RWPE2 (cell line): ENCODE data around the gene RPP30.
A peak's percentile ranks its signal among the peaks of the same experiment; 100 is the strongest.

Experiments
- ATAC-seq: fragments of 200-7000 bp; cut with Tn5 transposase; 3 replicates; pipeline ENCODE4 v1.9.1; 2021; ENCODE audit warnings: low read depth
- DNase-seq: peaks from one replicate; pipeline ENCODE4 v3.0.0-alpha.2; 2020; ENCODE audit warnings: low spot score
- H3K27ac ChIP-seq: fragments of 450-650 bp; 2 replicates; pipeline ENCODE4 v1.5.1; 2017; ENCODE audit warnings: mild to moderate bottlenecking; ENCODE audit not compliant: poor library complexity, severe bottlenecking
- H3K27me3 ChIP-seq: fragments of 250-450 bp; sonication (Bioruptor Pico); 2 replicates; pipeline ENCODE4 v1.5.1; 2021; ENCODE audit warnings: mild to moderate bottlenecking, moderate library complexity; ENCODE audit not compliant: insufficient read depth, poor library complexity, severe bottlenecking
- H3K36me3 ChIP-seq: fragments of 250-450 bp; sonication (Bioruptor Pico); 2 replicates; pipeline ENCODE4 v1.5.1; 2020; ENCODE audit warnings: low read depth, mild to moderate bottlenecking, moderate library complexity
- H3K4me1 ChIP-seq: fragments of 250-450 bp; sonication (Bioruptor Pico); 2 replicates; pipeline ENCODE4 v1.5.1; 2021; ENCODE audit warnings: mild to moderate bottlenecking, moderate library complexity; ENCODE audit not compliant: insufficient read depth, poor library complexity, severe bottlenecking
- H3K4me3 ChIP-seq: fragments of 250-450 bp; sonication (Bioruptor Pico); 2 replicates; pipeline ENCODE4 v1.5.1; 2021; ENCODE audit warnings: mild to moderate bottlenecking, moderate library complexity; ENCODE audit not compliant: severe bottlenecking
- H3K9me3 ChIP-seq: fragments of 250-450 bp; sonication (Bioruptor Pico); 2 replicates; pipeline ENCODE4 v1.5.1; 2021; ENCODE audit warnings: mild to moderate bottlenecking, moderate library complexity; ENCODE audit not compliant: severe bottlenecking
- CTCF ChIP-seq: fragments of 450-650 bp; IDR thresholded peaks from one replicate; pipeline ENCODE4 v1.5.1; 2017; ENCODE audit warnings: mild to moderate bottlenecking, moderate library complexity; ENCODE audit not compliant: poor library complexity, severe bottlenecking

Gene RPP30

GRCh38 chr10:90911133-90912051 is 39.6 kb downstream of the RPP30 start:
- DNase-seq, result no peak
- TF ChIP-seq CTCF, result peak; percentile 87
- no peaks in the 10 kb centered on the region for H3K27me3 ChIP-seq
- ATAC-seq, result peak; percentile 66
- H3K4me3 ChIP-seq, result no peak overlapping the region
- no peak overlapping the region for H3K27ac ChIP-seq
- H3K4me1 ChIP-seq, result peaks cover 6% of the 10 kb centered on the region
- H3K36me3 ChIP-seq, result no peaks in the 10 kb centered on the region
- H3K9me3 ChIP-seq, result no peaks in the 10 kb centered on the region

- TF ChIP-seq CTCF, result no peak
- Histone ChIP-seq H3K36me3 (no peaks in the 10 kb centered on the region), H3K27ac (no peak overlapping the region), H3K9me3 (no peaks in the 10 kb centered on the region), H3K27me3 (no peaks in the 10 kb centered on the region), H3K4me3 (no peak overlapping the region), H3K4me1 (peaks cover 6% of the 10 kb centered on the region)
- DNase-seq (no peak), ATAC-seq (0 out of 3 replicates have a peak, but pooled peaks have one; percentile 25)
These were observed 40.4 kb downstream of the RPP30 start for GRCh38 chr10:90912174-90912573.

- ATAC-seq (no peak), DNase-seq (no peak)
- Histone ChIP-seq H3K36me3 (no peaks in the 10 kb centered on the region), H3K4me3 (no peak overlapping the region), H3K9me3 (no peaks in the 10 kb centered on the region), H3K4me1 (peaks cover 6% of the 10 kb centered on the region), H3K27ac (no peak overlapping the region), H3K27me3 (no peaks in the 10 kb centered on the region)
- no peak for TF ChIP-seq CTCF
These were observed 41.2 kb downstream of the RPP30 start for GRCh38 chr10:90912854-90913479.

- Histone ChIP-seq H3K9me3 (no peaks in the 10 kb centered on the region), H3K36me3 (no peaks in the 10 kb centered on the region), H3K4me1 (peaks cover 6% of the 10 kb centered on the region), H3K27ac (no peak overlapping the region), H3K4me3 (no peak overlapping the region), H3K27me3 (no peaks in the 10 kb centered on the region)
- no peak for ATAC-seq
- TF ChIP-seq CTCF, result no peak
- DNase-seq, result no peak
These were observed 42.1 kb downstream of the RPP30 start for GRCh38 chr10:90913774-90914420.
